Astrocyte of the cerebellum (primary cell): Measurements from ENCODE around the gene MAP1LC3A.

Experiments
- DNase-seq: peaks from one replicate; pipeline ENCODE4 v3.0.0-alpha.2; 2011; ENCODE audit warnings: low read depth
- H3K4me3 ChIP-seq: 2 replicates; pipeline ENCODE4 v1.5.1; 2011; ENCODE audit warnings: mild to moderate bottlenecking, low read depth, low read length, moderate library complexity
- CTCF ChIP-seq: IDR thresholded peaks from 2 replicates; pipeline ENCODE4 v1.5.1; 2012; ENCODE audit warnings: low read length, low read depth, moderate library complexity, mild to moderate bottlenecking; ENCODE audit errors: missing control alignments
- in situ Hi-C: cut with HindIII; loops from 2 replicates; pipeline ENCODE4 v1.10.0; 2017; ENCODE audit warnings: low sequenced_read_pairs

The MAP1LC3A gene

GRCh38 chr20:34524426-34524825 lies 34.1 kb upstream of the MAP1LC3A start:
- H3K4me3 ChIP-seq = no peak overlapping the region
- TF ChIP-seq CTCF = no peak
- no peak for DNase-seq
- in situ Hi-C loops = no loop called here

GRCh38 chr20:34525342-34525708 lies 33.2 kb upstream of the MAP1LC3A start:
- in situ Hi-C loops = no loop called here
- no peak for TF ChIP-seq CTCF
- H3K4me3 ChIP-seq = no peak overlapping the region
- DNase-seq = no peak

GRCh38 chr20:34525709-34526416 lies 32.7 kb upstream of the MAP1LC3A start:
- DNase-seq = peak; percentile 94
- no peak for TF ChIP-seq CTCF
- H3K4me3 ChIP-seq = no peak overlapping the region
- in situ Hi-C loops = no loop called here

GRCh38 chr20:34526466-34526865 lies 32.1 kb upstream of the MAP1LC3A start:
- in situ Hi-C loops = no loop called here
- TF ChIP-seq CTCF = no peak
- no peak for DNase-seq
- H3K4me3 ChIP-seq = no peak overlapping the region

GRCh38 chr20:34527016-34527415 lies 31.5 kb upstream of the MAP1LC3A start:
- DNase-seq = no peak
- no peak for TF ChIP-seq CTCF
- no peak overlapping the region for H3K4me3 ChIP-seq
- in situ Hi-C loops = no loop called here

GRCh38 chr20:34528921-34529297 lies 29.6 kb upstream of the MAP1LC3A start:
- DNase-seq = no peak
- no peak for TF ChIP-seq CTCF
- no peak overlapping the region for H3K4me3 ChIP-seq
- in situ Hi-C loops = no loop called here
